Islet precursor cell (in vitro differentiated cells): Measurements from ENCODE around the gene TRIM13.
"Not testable (repeated sequence)": the region's sequence is repeated elsewhere in the genome, so short reads cannot be mapped to it uniquely, and the experiment has no call there.

Experiments
- DNase-seq: peaks from one replicate; pipeline ENCODE4 v3.0.0-alpha.2; 2018

Gene TRIM13

GRCh38 chr13:49996951-49997895 lies at the start of gene TRIM13:
TSS of gene TRIM13 (plus strand) at chr13:49997042. CDS start at chr13:50011941, 14,899 bp downstream.
- peak; percentile 92 for DNase-seq

GRCh38 chr13:49948777-49949270 lies 48.0 kb upstream of the TRIM13 start:
- not testable (repeated sequence) for DNase-seq

- DNase-seq = no peak
These were observed 44.9 kb upstream of the TRIM13 start for GRCh38 chr13:49951754-49952535.

GRCh38 chr13:49953560-49953959 lies 43.3 kb upstream of the TRIM13 start:
- DNase-seq = no peak

GRCh38 chr13:49954674-49955455 lies 42.0 kb upstream of the TRIM13 start:
- DNase-seq = no peak

GRCh38 chr13:49956131-49956530 lies 40.7 kb upstream of the TRIM13 start:
- no peak for DNase-seq

- DNase-seq = no peak
These were observed 38.5 kb upstream of the TRIM13 start for GRCh38 chr13:49958321-49958720.

- DNase-seq = no peak
These were observed 29.4 kb upstream of the TRIM13 start for GRCh38 chr13:49967456-49967855.

- no peak for DNase-seq
These were observed 24.1 kb upstream of the TRIM13 start for GRCh38 chr13:49972709-49973108.

GRCh38 chr13:49975826-49976225 lies 21.0 kb upstream of the TRIM13 start:
- DNase-seq = no peak

GRCh38 chr13:49976314-49977258 lies 20.3 kb upstream of the TRIM13 start:
- DNase-seq = peak; percentile 75

- DNase-seq = no peak
These were observed 18.9 kb upstream of the TRIM13 start for GRCh38 chr13:49977992-49978391.

GRCh38 chr13:49980266-49980665 lies 16.6 kb upstream of the TRIM13 start:
- DNase-seq = no peak

GRCh38 chr13:49985129-49985528 lies 11.7 kb upstream of the TRIM13 start:
- DNase-seq = no peak

- no peak for DNase-seq
These were observed 10.4 kb upstream of the TRIM13 start for GRCh38 chr13:49986471-49986870.

GRCh38 chr13:49990612-49991011 lies 6.2 kb upstream of the TRIM13 start:
- not testable (repeated sequence) for DNase-seq

- no peak for DNase-seq
These were observed 3.7 kb upstream of the TRIM13 start for GRCh38 chr13:49993111-49993510.

- DNase-seq = no peak
These were observed 3.2 kb upstream of the TRIM13 start for GRCh38 chr13:49993666-49994065.

GRCh38 chr13:49995625-49996101 lies 1.2 kb upstream of the TRIM13 start:
- DNase-seq = no peak

GRCh38 chr13:49996161-49996915 lies 504 bp upstream of the TRIM13 start:
- peak; percentile 94 for DNase-seq

GRCh38 chr13:49997955-49998354 lies 1.1 kb downstream of the TRIM13 start:
- no peak for DNase-seq
